K562 (cell line): ENCODE measurements around the gene EHBP1L1.

Experiments used
- CBFB ChIP-seq: sonication (generic); formaldehyde crosslinking; IDR thresholded peaks from 2 replicates; pipeline ENCODE4 v1.4.0; 2020; ENCODE audit warnings: mild to moderate bottlenecking, missing genetic modification reagents
- CTCF ChIP-seq, 3 experiments: IDR thresholded peaks in 2 of 3; conservative IDR thresholded peaks in 1 of 3; 2 replicates each; pipeline ENCODE4 v1.5.1; 2011 to 2012; ENCODE audit warnings: low read length in 3 of 3, mild to moderate bottlenecking in 3 of 3, control low read depth in 2 of 3, improper control_type of control experiment in 1 of 3, inconsistent platforms in 1 of 3, low read depth in 1 of 3, mixed read lengths in 1 of 3, moderate library complexity in 1 of 3; ENCODE audit not compliant: insufficient read depth in 2 of 3

DNA sequence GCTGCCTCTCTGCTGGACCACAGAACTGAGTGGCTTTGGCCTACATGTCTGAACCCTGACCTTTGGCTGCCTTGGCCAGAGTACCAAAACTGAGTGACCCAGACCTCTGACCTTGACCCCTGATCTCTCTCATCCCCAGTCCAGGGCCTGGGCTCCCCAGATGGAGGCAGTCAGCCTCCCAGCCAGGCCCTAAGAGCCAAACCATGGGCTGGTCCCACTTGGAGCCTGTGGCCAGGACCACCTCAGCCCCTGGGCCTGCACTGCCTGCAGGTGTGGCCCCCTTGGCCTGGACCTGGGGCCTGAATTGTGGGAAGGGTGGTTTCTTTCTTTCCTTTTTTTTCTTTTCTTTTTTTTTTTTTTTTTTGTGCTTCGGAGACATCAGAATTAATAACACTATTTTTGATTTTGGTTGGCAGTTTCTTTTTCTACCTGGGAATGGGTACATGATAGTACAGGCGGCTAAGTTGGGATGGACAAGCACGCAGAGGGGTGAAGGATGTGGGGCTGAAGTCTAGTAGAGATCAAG lies 61.2 kb downstream of the EHBP1L1 start:
- no peak for TF ChIP-seq CTCF (IDR thresholded peaks at IDR 0.05 in 2 of 3, conservative IDR thresholded peaks at IDR 0.05 in 1 of 3; ENCODE audit: insufficient read depth in 2 of 3, low read depth in 1 of 3, low read length in 3 of 3)
- TF ChIP-seq CBFB (CRISPR knock-in tag): no peak
